ENCODE measurements around the gene PAQR7.

Gene PAQR7

DNA sequence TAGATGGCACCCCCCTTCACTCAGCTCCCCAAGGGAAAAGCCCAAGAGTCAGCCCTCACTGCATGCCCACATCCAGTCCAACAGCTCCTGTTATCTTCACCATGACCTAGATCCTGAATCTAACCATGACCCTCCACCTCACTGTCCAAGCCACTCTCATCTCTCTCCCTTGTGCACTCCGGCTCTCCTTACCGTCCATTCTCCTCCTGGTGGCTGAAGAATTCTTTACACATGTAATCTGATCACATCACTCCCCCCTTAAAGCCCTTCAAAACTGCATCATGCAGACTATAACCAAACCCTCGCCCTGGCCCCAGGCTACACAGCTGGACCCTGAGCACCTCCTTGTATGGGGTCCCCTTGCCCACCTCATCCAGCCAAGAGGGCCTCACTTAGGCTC, 14.0 kb upstream of the PAQR7 start:
- 77 to 80% methylated on average over 3 of the region's 3 CpGs for WGBS, 2 experiments
- Histone ChIP-seq H3K27me3 (ENCODE audit: control insufficient read depth, insufficient read depth, low read length, poor library complexity, severe bottlenecking) (no peaks in the 10 kb centered on the region), H3K4me3 (ENCODE audit: insufficient read depth, low read depth, low read length) (no peak overlapping the region), H3K36me3 (ENCODE audit: control insufficient read depth, insufficient read depth, low read length) (peaks cover 8% of the 10 kb centered on the region), H3K9me3 (ENCODE audit: control insufficient read depth, low read length) (no peaks in the 10 kb centered on the region), H3K4me1 (ENCODE audit: control insufficient read depth, insufficient read depth, low read length) (peaks cover 29% of the 10 kb centered on the region), H3K27ac (ENCODE audit: insufficient read depth, low read depth, low read length, poor library complexity, severe bottlenecking) (no peak overlapping the region)

DNA sequence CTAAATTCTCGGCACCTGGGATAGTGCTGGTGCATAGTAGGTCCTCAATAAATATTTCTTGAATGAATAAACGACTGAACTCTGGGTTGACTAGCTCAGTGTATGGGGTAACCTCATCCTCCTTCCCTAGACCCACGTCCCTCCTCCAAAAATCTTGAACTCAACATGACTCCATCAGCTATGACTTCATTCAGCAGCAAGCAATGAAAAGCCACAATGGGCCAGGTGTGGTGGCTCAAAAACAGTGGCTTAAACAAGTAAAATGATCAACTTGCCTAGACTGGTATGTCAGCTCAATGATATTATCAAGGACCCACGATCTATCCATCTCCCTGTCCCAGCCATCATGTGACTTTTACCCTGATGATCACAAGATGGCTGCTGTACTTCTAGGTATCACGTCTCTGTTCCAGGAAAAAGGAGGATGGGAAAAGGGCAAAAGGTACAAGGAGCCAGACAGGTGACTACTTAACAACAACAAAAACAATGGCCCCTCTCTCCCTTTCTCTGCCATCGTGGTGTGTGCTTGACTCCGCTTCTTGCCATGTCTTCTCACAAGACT, 13.0 kb upstream of the PAQR7 start:
- Histone ChIP-seq H3K27me3 (ENCODE audit: control insufficient read depth, insufficient read depth, low read length, poor library complexity, severe bottlenecking) (no peaks in the 10 kb centered on the region), H3K27ac (ENCODE audit: insufficient read depth, low read depth, low read length, poor library complexity, severe bottlenecking) (no peak overlapping the region), H3K9me3 (ENCODE audit: control insufficient read depth, low read length) (no peaks in the 10 kb centered on the region), H3K4me3 (ENCODE audit: insufficient read depth, low read depth, low read length) (no peak overlapping the region), H3K4me1 (ENCODE audit: control insufficient read depth, insufficient read depth, low read length) (peaks cover 29% of the 10 kb centered on the region), H3K36me3 (ENCODE audit: control insufficient read depth, insufficient read depth, low read length) (peaks cover 8% of the 10 kb centered on the region)
- 93 to 94% methylated on average over 7 of the region's 7 CpGs for WGBS, 2 experiments

DNA sequence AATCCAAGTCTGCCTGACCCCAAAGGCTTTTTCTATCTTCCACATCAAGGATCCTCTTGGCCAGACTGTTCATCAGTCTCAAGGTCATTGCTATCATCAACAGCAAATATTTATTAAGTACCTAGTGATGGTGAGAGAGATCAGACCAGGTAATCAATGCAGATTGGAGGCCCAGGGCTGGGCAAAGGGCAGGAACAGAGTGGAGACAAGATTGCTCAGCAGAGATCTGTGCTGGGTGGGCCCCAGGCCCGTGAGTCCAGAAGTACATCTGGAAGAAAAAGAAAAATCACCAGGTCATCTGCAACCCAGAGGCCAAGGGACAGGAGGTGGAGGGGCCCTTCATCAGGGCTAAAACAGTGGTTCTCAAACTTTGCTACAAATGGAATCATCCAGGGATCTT, 10.1 kb upstream of the PAQR7 start:
- H3K4me3 ChIP-seq (ENCODE audit: insufficient read depth, low read depth, low read length), result no peak overlapping the region
- no peaks in the 10 kb centered on the region for H3K27me3 ChIP-seq (ENCODE audit: control insufficient read depth, insufficient read depth, low read length, poor library complexity, severe bottlenecking)
- H3K4me1 ChIP-seq (ENCODE audit: control insufficient read depth, insufficient read depth, low read length), result peaks cover 9% of the 10 kb centered on the region
- H3K9me3 ChIP-seq (ENCODE audit: control insufficient read depth, low read length), result no peaks in the 10 kb centered on the region
- WGBS, 2 experiments, result 75 to 94% methylated on average over 1 of the region's 1 CpG
- no peak overlapping the region for H3K27ac ChIP-seq (ENCODE audit: insufficient read depth, low read depth, low read length, poor library complexity, severe bottlenecking)
- H3K36me3 ChIP-seq (ENCODE audit: control insufficient read depth, insufficient read depth, low read length), result peaks cover 8% of the 10 kb centered on the region

DNA sequence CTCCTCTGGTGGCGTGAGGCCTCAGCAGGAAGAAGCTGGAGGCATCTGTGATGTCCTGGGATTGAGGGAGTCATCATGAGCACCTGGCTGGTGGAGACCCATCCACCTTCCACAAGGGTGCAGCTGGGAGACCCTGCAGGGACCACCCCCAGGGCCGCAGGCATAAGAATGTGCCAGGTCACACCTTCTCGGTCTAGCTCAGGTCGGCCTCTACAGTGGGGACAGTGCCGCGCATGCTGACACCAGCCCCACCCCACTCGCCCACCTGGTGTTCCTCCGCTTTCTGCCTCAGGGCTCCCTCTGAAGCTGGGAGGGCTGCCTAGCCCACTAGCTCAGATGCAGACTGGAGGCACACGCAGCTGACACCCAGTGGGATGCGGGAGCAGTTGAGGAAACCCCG, 5.8 kb upstream of the PAQR7 start:
- peaks cover 3% of the 10 kb centered on the region for H3K36me3 ChIP-seq (ENCODE audit: control insufficient read depth, insufficient read depth, low read length)
- WGBS, 2 experiments, result 93 to 95% methylated on average over 11 of the region's 11 CpGs
- no peaks in the 10 kb centered on the region for H3K9me3 ChIP-seq (ENCODE audit: control insufficient read depth, low read length)
- no peak overlapping the region for H3K4me3 ChIP-seq (ENCODE audit: insufficient read depth, low read depth, low read length)
- H3K4me1 ChIP-seq (ENCODE audit: control insufficient read depth, insufficient read depth, low read length), result peaks cover 3% of the 10 kb centered on the region
- H3K27ac ChIP-seq (ENCODE audit: insufficient read depth, low read depth, low read length, poor library complexity, severe bottlenecking), result no peak overlapping the region
- H3K27me3 ChIP-seq (ENCODE audit: control insufficient read depth, insufficient read depth, low read length, poor library complexity, severe bottlenecking), result peaks cover 13% of the 10 kb centered on the region

DNA sequence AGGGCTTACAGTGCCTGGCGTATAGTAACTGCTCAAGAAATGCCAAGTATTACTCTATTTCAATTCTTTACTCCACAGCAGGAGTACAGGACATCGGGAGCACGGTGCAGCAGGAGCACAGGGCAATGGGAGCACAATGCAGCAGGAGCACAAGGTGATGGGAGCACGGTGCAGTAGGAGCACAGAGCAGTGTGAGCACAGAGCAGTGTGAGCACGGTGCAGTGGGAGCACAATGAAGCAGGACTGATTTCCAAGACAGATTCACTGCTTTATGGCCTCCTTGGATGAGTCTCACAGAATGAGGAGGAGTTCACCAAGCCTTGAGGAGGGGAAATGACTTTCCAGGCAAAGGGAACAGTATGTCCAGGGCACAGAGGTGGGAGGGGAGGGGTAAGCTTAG, 5.0 kb upstream of the PAQR7 start:
- H3K36me3 ChIP-seq (ENCODE audit: control insufficient read depth, insufficient read depth, low read length), result peaks cover 3% of the 10 kb centered on the region

DNA sequence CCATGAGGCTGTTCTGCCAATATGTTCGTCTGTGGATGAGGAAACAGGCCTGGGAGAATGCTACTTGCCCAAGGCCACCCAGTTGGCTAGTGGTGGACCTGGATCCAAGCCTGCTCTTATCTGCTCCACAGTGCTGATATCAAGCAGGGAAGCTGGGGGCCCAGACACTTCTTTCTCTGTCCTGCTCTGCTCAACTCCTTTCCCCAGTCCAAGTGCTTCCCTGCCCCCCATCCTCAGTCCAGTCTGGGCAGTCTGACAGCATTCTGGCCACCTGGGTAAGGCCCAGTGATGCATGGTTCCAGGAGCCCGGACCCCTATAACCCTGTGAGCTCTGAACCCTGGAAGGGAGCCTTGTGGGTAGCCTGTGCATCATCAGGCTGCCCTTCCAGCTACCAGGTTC, 4.2 kb upstream of the PAQR7 start:
- Histone ChIP-seq H3K36me3 (ENCODE audit: control insufficient read depth, insufficient read depth, low read length) (no peaks in the 10 kb centered on the region), H3K27ac (ENCODE audit: insufficient read depth, low read depth, low read length, poor library complexity, severe bottlenecking) (no peak overlapping the region), H3K27me3 (ENCODE audit: control insufficient read depth, insufficient read depth, low read length, poor library complexity, severe bottlenecking) (peaks cover 25% of the 10 kb centered on the region), H3K9me3 (ENCODE audit: control insufficient read depth, low read length) (no peaks in the 10 kb centered on the region), H3K4me1 (ENCODE audit: control insufficient read depth, insufficient read depth, low read length) (peaks cover 6% of the 10 kb centered on the region), H3K4me3 (ENCODE audit: insufficient read depth, low read depth, low read length) (no peak overlapping the region)
- 89 to 96% methylated on average over 2 of the region's 2 CpGs for WGBS, 2 experiments

More for the DNA sequence above, 5.0 kb upstream of the PAQR7 start:
- peaks cover 3% of the 10 kb centered on the region for H3K4me1 ChIP-seq (ENCODE audit: control insufficient read depth, insufficient read depth, low read length)
- peaks cover 20% of the 10 kb centered on the region for H3K27me3 ChIP-seq (ENCODE audit: control insufficient read depth, insufficient read depth, low read length, poor library complexity, severe bottlenecking)
- H3K27ac ChIP-seq (ENCODE audit: insufficient read depth, low read depth, low read length, poor library complexity, severe bottlenecking), result no peak overlapping the region
- H3K9me3 ChIP-seq (ENCODE audit: control insufficient read depth, low read length), result no peaks in the 10 kb centered on the region
- no peak overlapping the region for H3K4me3 ChIP-seq (ENCODE audit: insufficient read depth, low read depth, low read length)
- WGBS, 2 experiments, result 95 to 97% methylated on average over 5 of the region's 5 CpGs

DNA sequence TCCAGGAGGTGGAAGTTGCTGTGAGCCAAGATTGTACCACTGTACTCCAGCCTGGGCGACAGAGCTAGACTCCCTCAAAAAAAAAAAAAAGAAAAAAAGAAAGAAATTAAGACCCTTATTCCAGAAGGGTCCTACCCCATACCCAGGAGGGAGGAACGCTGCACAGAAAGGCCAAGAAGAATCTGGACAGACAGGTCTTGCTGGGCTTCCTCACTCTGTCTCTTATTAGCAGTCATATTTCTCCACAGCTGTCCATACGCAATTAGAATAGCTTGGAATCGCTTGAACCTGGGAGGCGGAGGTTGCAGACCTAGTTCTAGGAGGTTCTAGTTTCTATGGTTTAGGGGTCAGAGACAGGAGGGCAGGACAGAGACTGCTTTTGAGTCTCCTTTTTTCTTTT, 3.2 kb upstream of the PAQR7 start:
- H3K36me3 ChIP-seq (ENCODE audit: control insufficient read depth, insufficient read depth, low read length), result no peaks in the 10 kb centered on the region
- H3K27me3 ChIP-seq (ENCODE audit: control insufficient read depth, insufficient read depth, low read length, poor library complexity, severe bottlenecking), result peaks cover 29% of the 10 kb centered on the region
- no peak overlapping the region for H3K27ac ChIP-seq (ENCODE audit: insufficient read depth, low read depth, low read length, poor library complexity, severe bottlenecking)
- peaks cover 10% of the 10 kb centered on the region for H3K4me1 ChIP-seq (ENCODE audit: control insufficient read depth, insufficient read depth, low read length)
- H3K9me3 ChIP-seq (ENCODE audit: control insufficient read depth, low read length), result no peaks in the 10 kb centered on the region
- WGBS, 2 experiments, result 93 to 95% methylated on average over 5 of the region's 5 CpGs
- H3K4me3 ChIP-seq (ENCODE audit: insufficient read depth, low read depth, low read length), result no peak overlapping the region

DNA sequence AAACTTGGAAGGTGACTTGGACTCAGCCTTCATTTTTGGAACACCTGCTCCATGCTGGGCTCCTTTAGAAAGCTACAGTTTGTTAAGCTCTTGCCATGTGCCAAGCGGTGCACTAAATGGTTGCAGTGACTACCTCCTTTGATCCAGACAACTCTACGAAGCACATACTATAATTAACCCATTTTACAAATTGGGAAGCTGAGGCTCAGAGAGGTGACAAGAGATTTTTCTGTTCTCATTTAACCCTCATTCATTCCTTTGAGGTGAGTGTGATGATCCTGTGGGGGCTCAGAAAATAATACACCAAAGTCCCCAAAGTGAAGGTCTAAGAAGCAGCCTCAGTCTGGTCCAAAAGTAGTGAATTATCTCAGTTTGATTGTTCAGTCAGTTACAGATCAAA, 1.6 kb upstream of the PAQR7 start:
- Histone ChIP-seq H3K9me3 (ENCODE audit: control insufficient read depth, low read length) (no peaks in the 10 kb centered on the region), H3K27me3 (ENCODE audit: control insufficient read depth, insufficient read depth, low read length, poor library complexity, severe bottlenecking) (peaks cover 29% of the 10 kb centered on the region), H3K4me3 (ENCODE audit: insufficient read depth, low read depth, low read length) (no peak overlapping the region), H3K27ac (ENCODE audit: insufficient read depth, low read depth, low read length, poor library complexity, severe bottlenecking) (no peak overlapping the region), H3K4me1 (ENCODE audit: control insufficient read depth, insufficient read depth, low read length) (peaks cover 19% of the 10 kb centered on the region), H3K36me3 (ENCODE audit: control insufficient read depth, insufficient read depth, low read length) (no peaks in the 10 kb centered on the region)
- WGBS, 2 experiments, result 90 to 95% methylated on average over 2 of the region's 2 CpGs

DNA sequence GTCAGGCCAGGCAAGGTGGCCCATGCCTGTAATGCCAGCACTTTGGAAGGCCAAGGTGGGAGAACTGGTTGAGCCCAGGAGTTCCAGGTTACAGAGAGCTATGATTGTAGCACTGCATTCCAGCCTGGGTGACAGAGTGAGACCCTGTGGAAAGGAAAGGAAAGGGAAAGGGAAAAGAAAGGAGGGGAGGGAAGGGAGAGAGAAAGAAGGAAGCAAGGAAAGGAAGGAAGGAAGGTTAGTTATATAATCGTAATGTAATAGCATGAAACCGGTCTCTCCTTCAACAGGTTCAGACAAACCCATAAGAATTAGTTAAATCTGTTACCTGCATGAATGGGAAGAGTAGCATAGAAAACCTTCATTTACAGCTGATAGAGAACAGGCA, 1.2 kb upstream of the PAQR7 start:
- H3K4me1 ChIP-seq (ENCODE audit: control insufficient read depth, insufficient read depth, low read length), result peaks cover 19% of the 10 kb centered on the region
- no peak overlapping the region for H3K27ac ChIP-seq (ENCODE audit: insufficient read depth, low read depth, low read length, poor library complexity, severe bottlenecking)
- no peaks in the 10 kb centered on the region for H3K36me3 ChIP-seq (ENCODE audit: control insufficient read depth, insufficient read depth, low read length)
- H3K4me3 ChIP-seq (ENCODE audit: insufficient read depth, low read depth, low read length), result no peak overlapping the region
- WGBS, 2 experiments, result 93 to 98% methylated on average over 2 of the region's 2 CpGs
- peaks cover 29% of the 10 kb centered on the region for H3K27me3 ChIP-seq (ENCODE audit: control insufficient read depth, insufficient read depth, low read length, poor library complexity, severe bottlenecking)
- no peaks in the 10 kb centered on the region for H3K9me3 ChIP-seq (ENCODE audit: control insufficient read depth, low read length)

DNA sequence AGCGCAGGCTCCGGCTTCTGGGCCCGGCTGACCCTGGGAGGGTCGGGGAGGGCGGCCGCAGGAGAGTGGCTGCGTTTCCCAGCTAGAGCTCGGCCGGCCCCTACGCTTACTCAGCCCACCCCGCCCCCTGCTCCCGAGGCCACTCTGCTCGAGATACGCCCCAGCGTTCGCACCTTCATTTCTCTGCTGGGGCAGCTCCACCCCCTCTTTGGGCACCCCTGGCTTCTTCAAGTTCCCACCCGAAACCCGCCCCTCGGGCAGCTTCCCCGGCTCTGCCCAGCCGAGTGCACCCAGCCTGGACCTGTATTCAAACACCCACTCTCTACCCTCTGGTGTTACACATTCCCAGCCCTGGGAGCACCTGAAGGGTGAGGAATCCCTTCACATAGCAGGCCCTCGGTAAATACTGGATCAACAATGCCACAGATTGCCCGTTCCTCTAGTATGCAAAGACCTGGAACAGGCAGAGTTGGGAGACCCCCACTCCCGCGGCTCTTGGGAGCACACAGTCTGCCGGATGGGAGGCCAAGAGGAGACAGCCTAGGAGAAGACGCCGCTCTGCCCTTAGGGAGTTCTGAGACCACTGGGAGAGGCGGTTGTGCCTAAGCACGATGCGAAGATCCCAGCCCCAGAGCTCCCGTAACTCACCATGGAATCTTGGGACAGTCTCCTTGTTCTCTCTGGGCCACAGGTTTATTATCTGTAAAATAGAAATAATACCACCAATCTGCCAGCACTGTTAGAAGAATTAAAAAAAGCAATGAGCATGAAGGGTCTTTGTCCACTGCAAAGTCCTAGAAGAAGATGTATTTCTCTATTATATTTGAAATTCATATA, 566 bp upstream of the PAQR7 start:
- WGBS, 2 experiments, result 12 to 14% methylated on average over 32 of the region's 32 CpGs
- Histone ChIP-seq H3K36me3 (ENCODE audit: control insufficient read depth, insufficient read depth, low read length) (no peaks in the 10 kb centered on the region), H3K4me3 (ENCODE audit: insufficient read depth, low read depth, low read length) (peak overlapping the region; percentile 61), H3K4me1 (ENCODE audit: control insufficient read depth, insufficient read depth, low read length) (peaks cover 19% of the 10 kb centered on the region), H3K9me3 (ENCODE audit: control insufficient read depth, low read length) (no peaks in the 10 kb centered on the region), H3K27ac (ENCODE audit: insufficient read depth, low read depth, low read length, poor library complexity, severe bottlenecking) (no peak overlapping the region), H3K27me3 (ENCODE audit: control insufficient read depth, insufficient read depth, low read length, poor library complexity, severe bottlenecking) (peaks cover 29% of the 10 kb centered on the region)

Data from ectodermal cell (in vitro differentiated cells).